Measurements from ENCODE around the gene TSHZ2.

Gene TSHZ2

GRCh38 chr20:53068241-53068640 is 96.1 kb downstream of the TSHZ2 start:
- Histone ChIP-seq H3K9ac (ENCODE audit: low read length) (no peak overlapping the region), H3K36me3 (replicated peaks; ENCODE audit: low read depth, low read length) (no peaks in the 10 kb centered on the region), H3K27me3 (ENCODE audit: low read depth, low read length) (0 out of 2 replicates have a peak, but pooled peaks cover 3% of the 10 kb centered on the region), H3K27ac (ENCODE audit: low read length) (no peak overlapping the region), H3K4me3 (ENCODE audit: low read length) (no peak overlapping the region), H3K9me3 (ENCODE audit: insufficient read depth, low read length) (peaks cover 10% of the 10 kb centered on the region; the same call in 1 of the 2 replicates), H3K4me2 (ENCODE audit: low read length) (no peak overlapping the region), H3K79me2 (ENCODE audit: low read length) (no peaks in the 10 kb centered on the region), H4K20me1 (ENCODE audit: insufficient read depth, low read length) (no peaks in the 10 kb centered on the region), H2AFZ (ENCODE audit: low read depth, low read length) (no peak overlapping the region), H3K4me1 (ENCODE audit: low read length) (peaks cover 10% of the 10 kb centered on the region)
- TF ChIP-seq CTCF (IDR thresholded peaks at IDR 0.05; ENCODE audit: low read depth, low read length), result no peak
- TF ChIP-seq EZH2phosphoT487 (IDR thresholded peaks at IDR 0.05; ENCODE audit: low read depth), result no peak

- Histone ChIP-seq H3K9me3 (ENCODE audit: insufficient read depth, low read length) (peaks cover 10% of the 10 kb centered on the region; the same call in 1 of the 2 replicates), H3K79me2 (ENCODE audit: low read length) (no peaks in the 10 kb centered on the region), H3K4me3 (ENCODE audit: low read length) (no peak overlapping the region), H3K27ac (ENCODE audit: low read length) (no peak overlapping the region), H3K27me3 (ENCODE audit: low read depth, low read length) (0 out of 2 replicates have a peak, but pooled peaks cover 3% of the 10 kb centered on the region), H4K20me1 (ENCODE audit: insufficient read depth, low read length) (no peaks in the 10 kb centered on the region), H3K4me2 (ENCODE audit: low read length) (no peak overlapping the region), H2AFZ (ENCODE audit: low read depth, low read length) (no peak overlapping the region), H3K9ac (ENCODE audit: low read length) (no peak overlapping the region), H3K36me3 (replicated peaks; ENCODE audit: low read depth, low read length) (no peaks in the 10 kb centered on the region), H3K4me1 (ENCODE audit: low read length) (peaks cover 10% of the 10 kb centered on the region)
- TF ChIP-seq CTCF (IDR thresholded peaks at IDR 0.05; ENCODE audit: low read depth, low read length), result no peak
- no peak for TF ChIP-seq EZH2phosphoT487 (IDR thresholded peaks at IDR 0.05; ENCODE audit: low read depth)
Observed at GRCh38 chr20:53069132-53069531, 97.0 kb downstream of the TSHZ2 start.

GRCh38 chr20:53070224-53070623 is 98.1 kb downstream of the TSHZ2 start:
- Histone ChIP-seq H2AFZ (ENCODE audit: low read depth, low read length) (no peak overlapping the region), H3K36me3 (replicated peaks; ENCODE audit: low read depth, low read length) (no peaks in the 10 kb centered on the region), H3K4me1 (ENCODE audit: low read length) (peaks cover 10% of the 10 kb centered on the region), H3K27ac (ENCODE audit: low read length) (no peak overlapping the region), H3K27me3 (ENCODE audit: low read depth, low read length) (0 out of 2 replicates have a peak, but pooled peaks cover 3% of the 10 kb centered on the region), H3K79me2 (ENCODE audit: low read length) (no peaks in the 10 kb centered on the region), H3K9ac (ENCODE audit: low read length) (no peak overlapping the region), H4K20me1 (ENCODE audit: insufficient read depth, low read length) (no peaks in the 10 kb centered on the region), H3K9me3 (ENCODE audit: insufficient read depth, low read length) (peaks cover 10% of the 10 kb centered on the region; the same call in 1 of the 2 replicates), H3K4me3 (ENCODE audit: low read length) (no peak overlapping the region), H3K4me2 (ENCODE audit: low read length) (peak overlapping the region; percentile 17; the same call in 1 of the 2 replicates)
- TF ChIP-seq EZH2phosphoT487 (IDR thresholded peaks at IDR 0.05; ENCODE audit: low read depth) (no peak), CTCF (IDR thresholded peaks at IDR 0.05; ENCODE audit: low read depth, low read length) (no peak)

DNA sequence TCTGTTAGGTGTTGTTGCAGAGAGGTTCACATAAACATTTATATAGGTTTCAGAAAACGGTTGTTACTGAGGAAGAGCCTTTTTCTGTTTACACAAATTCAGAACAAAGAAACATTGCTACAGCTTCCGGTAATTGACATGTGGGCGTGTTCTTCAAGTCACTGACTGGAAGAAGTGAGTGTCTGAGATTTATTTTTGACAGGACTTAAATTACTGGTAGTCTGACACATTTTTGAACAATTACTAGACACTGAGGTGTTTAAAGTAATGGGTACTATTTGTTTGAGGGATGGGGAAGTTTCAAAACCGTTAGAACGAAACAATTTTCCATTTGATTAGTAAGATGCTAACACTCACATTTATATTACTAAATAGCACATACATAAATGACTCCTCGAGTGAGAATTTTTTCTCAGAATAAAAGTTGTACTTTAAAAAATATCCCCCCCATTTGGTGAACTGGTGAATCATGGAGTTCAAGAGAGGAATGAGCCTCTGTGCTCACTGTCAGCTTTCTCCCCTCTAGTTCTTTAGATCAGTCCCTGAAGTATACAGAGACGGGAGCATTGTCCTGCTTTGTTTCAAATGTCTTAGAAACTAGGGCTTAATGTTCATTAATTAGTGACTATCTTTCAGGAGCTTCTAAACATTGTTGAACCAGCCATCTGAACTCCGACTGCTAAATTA is 98.7 kb downstream of the TSHZ2 start:
- Histone ChIP-seq H3K9ac (ENCODE audit: low read length) (no peak overlapping the region), H3K4me1 (ENCODE audit: low read length) (peaks cover 10% of the 10 kb centered on the region), H3K36me3 (replicated peaks; ENCODE audit: low read depth, low read length) (no peaks in the 10 kb centered on the region), H3K4me2 (ENCODE audit: low read length) (peak overlapping the region; percentile 17; the same call in 1 of the 2 replicates), H3K9me3 (ENCODE audit: insufficient read depth, low read length) (peaks cover 10% of the 10 kb centered on the region; the same call in 1 of the 2 replicates), H3K4me3 (ENCODE audit: low read length) (no peak overlapping the region), H4K20me1 (ENCODE audit: insufficient read depth, low read length) (no peaks in the 10 kb centered on the region), H3K27ac (ENCODE audit: low read length) (no peak overlapping the region), H3K27me3 (ENCODE audit: low read depth, low read length) (0 out of 2 replicates have a peak, but pooled peaks cover 3% of the 10 kb centered on the region), H2AFZ (ENCODE audit: low read depth, low read length) (no peak overlapping the region), H3K79me2 (ENCODE audit: low read length) (no peaks in the 10 kb centered on the region)
- TF ChIP-seq CTCF (IDR thresholded peaks at IDR 0.05; ENCODE audit: low read depth, low read length) (no peak), EZH2phosphoT487 (IDR thresholded peaks at IDR 0.05; ENCODE audit: low read depth) (no peak)
